ENCODE results near the gene WNK2. TPM values are rescaled to one million over a fixed set of nuclear protein-coding genes. Genes with fewer than 3 reads are reported as not detected.

Gene WNK2
- total RNA-seq, 4 donors from 2014 or later = 3.8 to 17.7 (median 9.0) TPM

DNA sequence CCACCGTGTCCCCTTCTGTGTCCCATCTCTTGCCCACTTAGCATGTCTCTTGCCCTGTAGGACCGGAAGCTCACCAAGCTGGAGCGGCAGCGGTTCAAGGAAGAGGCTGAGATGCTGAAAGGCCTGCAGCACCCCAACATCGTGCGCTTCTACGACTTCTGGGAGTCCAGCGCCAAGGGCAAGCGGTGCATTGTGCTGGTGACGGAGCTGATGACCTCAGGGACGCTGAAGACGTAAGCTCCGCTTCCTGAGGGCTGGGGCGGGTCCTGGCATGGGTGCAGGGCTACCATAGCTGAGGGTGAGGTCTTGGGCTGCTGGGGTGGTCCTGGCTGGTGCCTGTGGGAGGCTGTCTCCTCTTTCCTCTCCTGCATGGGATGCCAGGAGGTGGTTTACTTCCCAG lies 45.7 kb downstream of the WNK2 start:
- Histone ChIP-seq H3K27ac (no peak overlapping the region), H3K36me3 (no peaks in the 10 kb centered on the region), H3K9me3 (no peaks in the 10 kb centered on the region), H3K27me3 (peaks cover 0 to 5% of the 10 kb centered on the region in 2 donors), H3K4me1 (peaks cover 0 to 10% (median 0%) of the 10 kb centered on the region in 4 donors), H3K4me3 (no peak overlapping the region)
- no peak for DNase-seq (ENCODE audit: low spot score in 2 of 2)
- 89 to 95% methylated on average over 12 to 14 of the region's 14 CpGs for WGBS, 2 donors
- TF ChIP-seq EP300 (IDR thresholded peaks at IDR 0.05) = no peak
- TF ChIP-seq POLR2A (IDR thresholded peaks at IDR 0.05) = no peak
- TF ChIP-seq, protein P1, sequence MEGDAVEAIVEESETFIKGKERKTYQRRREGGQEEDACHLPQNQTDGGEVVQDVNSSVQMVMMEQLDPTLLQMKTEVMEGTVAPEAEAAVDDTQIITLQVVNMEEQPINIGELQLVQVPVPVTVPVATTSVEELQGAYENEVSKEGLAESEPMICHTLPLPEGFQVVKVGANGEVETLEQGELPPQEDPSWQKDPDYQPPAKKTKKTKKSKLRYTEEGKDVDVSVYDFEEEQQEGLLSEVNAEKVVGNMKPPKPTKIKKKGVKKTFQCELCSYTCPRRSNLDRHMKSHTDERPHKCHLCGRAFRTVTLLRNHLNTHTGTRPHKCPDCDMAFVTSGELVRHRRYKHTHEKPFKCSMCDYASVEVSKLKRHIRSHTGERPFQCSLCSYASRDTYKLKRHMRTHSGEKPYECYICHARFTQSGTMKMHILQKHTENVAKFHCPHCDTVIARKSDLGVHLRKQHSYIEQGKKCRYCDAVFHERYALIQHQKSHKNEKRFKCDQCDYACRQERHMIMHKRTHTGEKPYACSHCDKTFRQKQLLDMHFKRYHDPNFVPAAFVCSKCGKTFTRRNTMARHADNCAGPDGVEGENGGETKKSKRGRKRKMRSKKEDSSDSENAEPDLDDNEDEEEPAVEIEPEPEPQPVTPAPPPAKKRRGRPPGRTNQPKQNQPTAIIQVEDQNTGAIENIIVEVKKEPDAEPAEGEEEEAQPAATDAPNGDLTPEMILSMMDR (IDR thresholded peaks at IDR 0.05) = no peak

DNA sequence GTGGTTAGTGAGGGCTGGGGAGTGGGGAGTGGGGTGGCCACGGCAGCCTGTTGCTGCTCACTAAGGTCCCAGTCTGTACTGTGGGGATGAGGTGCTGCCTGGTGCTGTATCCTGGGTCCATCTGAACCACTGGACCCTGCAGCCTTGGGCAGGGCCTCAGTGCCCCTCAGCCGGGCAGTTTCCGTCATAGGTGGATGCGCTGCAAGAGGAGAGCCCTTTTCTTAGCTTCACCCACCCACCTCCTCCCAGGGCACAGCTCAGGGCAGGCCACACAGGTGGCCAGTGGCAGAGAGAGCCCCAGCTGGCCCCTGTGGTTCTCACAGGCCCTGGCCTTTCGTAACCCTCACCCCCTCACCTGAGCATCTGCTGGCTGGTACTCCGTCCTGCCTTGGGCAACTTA lies 46.2 kb downstream of the WNK2 start:
- TF ChIP-seq POLR2A (IDR thresholded peaks at IDR 0.05) (no peak), EP300 (IDR thresholded peaks at IDR 0.05) (no peak)
- TF ChIP-seq, protein P1 (IDR thresholded peaks at IDR 0.05) = no peak
- DNase-seq (ENCODE audit: low spot score in 2 of 2) = no peak
- H3K4me1 ChIP-seq = peaks cover 0 to 10% (median 0%) of the 10 kb centered on the region in 4 donors
- H3K4me3 ChIP-seq = no peak overlapping the region
- no peaks in the 10 kb centered on the region for H3K9me3 ChIP-seq
- H3K27ac ChIP-seq = no peak overlapping the region
- peaks cover 0 to 5% of the 10 kb centered on the region in 2 donors for H3K27me3 ChIP-seq
- H3K36me3 ChIP-seq = no peaks in the 10 kb centered on the region
- WGBS, 2 donors = 90 to 93% methylated on average over 3 to 6 of the region's 6 CpGs

DNA sequence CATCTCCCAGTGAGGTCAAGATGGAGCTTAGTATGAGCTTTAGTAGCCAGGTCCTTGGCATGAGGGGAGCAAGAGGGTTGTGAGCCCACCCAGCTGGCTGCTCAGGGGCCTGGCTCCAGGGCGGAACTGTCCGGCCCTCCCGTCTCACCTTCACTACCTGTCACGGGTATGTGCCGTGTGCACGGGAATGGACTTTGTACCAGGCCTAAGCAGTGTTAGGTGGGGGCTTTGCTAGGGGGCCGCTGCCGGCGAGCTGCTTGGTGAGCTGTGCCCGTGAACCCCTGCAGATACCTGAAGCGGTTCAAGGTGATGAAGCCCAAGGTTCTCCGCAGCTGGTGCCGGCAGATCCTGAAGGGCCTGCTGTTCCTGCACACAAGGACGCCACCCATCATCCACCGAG lies 46.7 kb downstream of the WNK2 start:
- no peaks in the 10 kb centered on the region for H3K9me3 ChIP-seq
- peaks cover 0 to 5% of the 10 kb centered on the region in 2 donors for H3K27me3 ChIP-seq
- H3K4me3 ChIP-seq = no peak overlapping the region
- peaks cover 0 to 10% (median 0%) of the 10 kb centered on the region in 4 donors for H3K4me1 ChIP-seq
- no peak for DNase-seq (ENCODE audit: low spot score in 2 of 2)
- H3K27ac ChIP-seq = peak overlapping the region in 1 of 4 donors; percentile 1
- H3K36me3 ChIP-seq = no peaks in the 10 kb centered on the region
- WGBS, 2 donors = 92 to 97% methylated on average over 11 to 15 of the region's 15 CpGs
- TF ChIP-seq, protein P1 (IDR thresholded peaks at IDR 0.05) = no peak
- TF ChIP-seq POLR2A (IDR thresholded peaks at IDR 0.05) (no peak), EP300 (IDR thresholded peaks at IDR 0.05) (no peak)

DNA sequence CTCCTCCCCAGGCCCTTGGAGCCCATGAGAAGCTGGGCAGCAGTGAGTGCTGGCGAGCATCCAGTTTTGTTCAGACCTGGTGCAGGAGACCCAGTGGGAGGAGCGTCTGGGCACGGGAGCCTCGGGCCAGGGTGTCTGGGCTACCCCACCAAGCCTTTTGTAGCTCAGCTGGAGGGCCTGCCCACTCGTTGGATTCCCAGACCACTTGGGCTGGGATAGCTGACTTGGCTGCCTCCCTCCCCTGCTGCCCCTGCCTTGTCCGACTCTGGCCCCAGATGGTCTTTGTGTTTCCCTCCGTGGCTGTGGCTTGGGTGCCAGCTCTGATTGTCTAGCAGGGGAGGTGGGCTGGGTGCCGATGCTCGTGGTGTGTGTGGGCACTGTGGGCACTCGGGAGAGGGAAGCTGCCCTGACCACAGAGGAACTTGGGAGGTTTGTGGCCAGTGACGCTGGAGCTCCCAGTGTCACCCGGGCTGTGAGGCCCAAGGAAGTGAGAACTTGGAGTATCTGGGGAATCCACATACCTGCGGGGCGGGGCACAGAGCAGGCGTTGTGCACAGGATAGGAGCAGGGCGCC lies 47.3 kb downstream of the WNK2 start:
- Histone ChIP-seq H3K27me3 (peaks cover 0 to 5% of the 10 kb centered on the region in 2 donors), H3K4me3 (no peak overlapping the region), H3K36me3 (no peaks in the 10 kb centered on the region), H3K9me3 (no peaks in the 10 kb centered on the region), H3K4me1 (peaks cover 0 to 12% (median 0%) of the 10 kb centered on the region in 4 donors), H3K27ac (peak overlapping the region in 1 of 4 donors; percentile 1)
- peak in 1 of 2 donors; percentile 32 for DNase-seq (ENCODE audit: low spot score in 2 of 2)
- TF ChIP-seq POLR2A (IDR thresholded peaks at IDR 0.05) (no peak), EP300 (IDR thresholded peaks at IDR 0.05) (no peak)
- TF ChIP-seq, protein P1 (IDR thresholded peaks at IDR 0.05) = no peak
- WGBS, 2 donors = 60 to 90% methylated on average over 10 to 16 of the region's 16 CpGs

GRCh38 chr9:93231716-93232115 lies 47.8 kb downstream of the WNK2 start:
- Histone ChIP-seq H3K9me3 (no peaks in the 10 kb centered on the region), H3K4me1 (peaks cover 0 to 12% (median 0%) of the 10 kb centered on the region in 4 donors), H3K27me3 (peaks cover 0 to 5% of the 10 kb centered on the region in 2 donors), H3K27ac (no peak overlapping the region), H3K36me3 (no peaks in the 10 kb centered on the region), H3K4me3 (no peak overlapping the region)
- no peak for DNase-seq (ENCODE audit: low spot score in 2 of 2)
- WGBS, 2 donors = 79 to 88% methylated on average over 10 of the region's 10 CpGs
- TF ChIP-seq, protein P1 (IDR thresholded peaks at IDR 0.05) = no peak
- no peak for TF ChIP-seq POLR2A (IDR thresholded peaks at IDR 0.05)
- no peak for TF ChIP-seq EP300 (IDR thresholded peaks at IDR 0.05)
